Hepatocyte (in vitro differentiated cells): ENCODE measurements around the gene RSU1. TPM values are rescaled to one million over a fixed set of nuclear protein-coding genes. Genes with fewer than 3 reads are reported as not detected.

Experiments
- DNase-seq: peaks from one replicate; pipeline ENCODE4 v3.0.0-alpha.2; 2016; ENCODE audit warnings: low spot score
- H2AFZ ChIP-seq: fragments of 200-600 bp; sonication (generic); 2 replicates; pipeline ENCODE4 v1.6.0; 2016; ENCODE audit warnings: antibody characterized with exemption, mild to moderate bottlenecking
- H3K27ac ChIP-seq: fragments of 200-600 bp; sonication (generic); 2 replicates; pipeline ENCODE4 v1.5.1; 2016; ENCODE audit warnings: mild to moderate bottlenecking
- H3K27me3 ChIP-seq: fragments of 200-600 bp; sonication (generic); 2 replicates; pipeline ENCODE4 v1.6.1; 2016
- H3K36me3 ChIP-seq: fragments of 200-600 bp; sonication (generic); replicated peaks from 2 replicates; pipeline ENCODE4 v1.5.1; 2016; ENCODE audit warnings: low read depth; ENCODE audit not compliant: insufficient read depth
- H3K4me1 ChIP-seq: fragments of 200-600 bp; sonication (generic); 2 replicates; pipeline ENCODE4 v1.5.1; 2016; ENCODE audit warnings: mild to moderate bottlenecking, moderate library complexity; ENCODE audit not compliant: insufficient read depth
- H3K4me2 ChIP-seq: fragments of 200-600 bp; sonication (generic); 2 replicates; pipeline ENCODE4 v1.6.0; 2016
- H3K4me3 ChIP-seq: fragments of 200-600 bp; sonication (generic); 2 replicates; pipeline ENCODE4 v1.5.1; 2016; ENCODE audit warnings: mild to moderate bottlenecking
- H3K79me2 ChIP-seq: fragments of 200-600 bp; sonication (generic); 2 replicates; pipeline ENCODE4 v1.6.0; 2017; ENCODE audit warnings: mild to moderate bottlenecking
- H3K9me2 ChIP-seq: fragments of 200-600 bp; sonication (generic); replicated peaks from 2 replicates; pipeline ENCODE4 v1.6.0; 2017; ENCODE audit warnings: mild to moderate bottlenecking; ENCODE audit not compliant: insufficient read depth
- H3K9me3 ChIP-seq: fragments of 200-600 bp; sonication (generic); 2 replicates; pipeline ENCODE4 v1.5.1; 2016; ENCODE audit warnings: low read depth, mild to moderate bottlenecking
- H4K20me1 ChIP-seq: fragments of 200-600 bp; sonication (generic); 2 replicates; pipeline ENCODE4 v1.6.0; 2016; ENCODE audit warnings: mild to moderate bottlenecking; ENCODE audit not compliant: insufficient read depth, poor library complexity, severe bottlenecking
- CTCF ChIP-seq: fragments of 200-600 bp; sonication (generic); IDR thresholded peaks from 2 replicates; pipeline ENCODE4 v1.5.1; 2016; ENCODE audit warnings: antibody characterized with exemption, mild to moderate bottlenecking; ENCODE audit not compliant: poor library complexity
- EZH2 ChIP-seq: fragments of 200-600 bp; sonication (generic); IDR thresholded peaks from 2 replicates; pipeline ENCODE4 v1.6.1; 2016; ENCODE audit warnings: antibody characterized with exemption, mild to moderate bottlenecking, borderline replicate concordance
- EZH2phosphoT487 ChIP-seq: fragments of 200-600 bp; sonication (generic); IDR thresholded peaks from one replicate; pipeline ENCODE4 v1.6.1; 2018; ENCODE audit warnings: antibody characterized with exemption, mild to moderate bottlenecking, low read depth, moderate library complexity; ENCODE audit not compliant: unreplicated experiment, severe bottlenecking
- WGBS: methylation state at CpG from one replicate; pipeline ENCODE4 v1.1.6; 2016; ENCODE audit warnings: low lambda C conversion rate; ENCODE audit errors: missing lambda C conversion rate; 5-methylcytosine and 5-hydroxymethylcytosine counted together
- polyA plus RNA-seq: library from polyadenylated mRNA; unstranded; fragments of >200 nt; fragmentation: Nextera tagmentation; extraction: Ambion mirVana; gene quantifications from 2 replicates; pipeline ENCODE4 v1.2.1, GENCODE V29; 2016
- total RNA-seq: library from RNA; depleted of rRNA; stranded (reverse); fragments of >200 nt; gene quantifications from 2 replicates; pipeline ENCODE4 v1.2.3, GENCODE V29; 2014

Gene RSU1
- total and polyA plus RNA-seq, 2 experiments from 2014 or later: 37.0 to 52.3 TPM

DNA sequence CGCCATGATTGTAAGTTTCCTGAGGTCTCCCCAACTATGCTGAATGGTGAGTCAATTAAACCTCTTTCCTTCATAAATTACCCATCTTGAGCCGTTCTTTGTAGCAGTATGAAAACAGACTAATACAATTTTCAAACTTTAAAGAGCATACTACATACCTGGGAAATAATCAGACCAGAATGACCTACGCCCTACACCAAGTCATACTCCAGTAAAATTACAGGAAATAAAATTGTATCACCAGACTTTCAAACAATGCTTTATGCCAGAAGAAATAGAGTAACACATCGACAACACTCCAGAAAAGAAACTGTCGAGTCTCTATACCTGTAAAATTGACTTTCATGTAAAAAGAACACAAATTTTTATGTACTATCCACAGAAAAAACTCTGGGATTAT is 18.7 kb downstream of the RSU1 start:
- DNase-seq: no peak
- H3K4me1 ChIP-seq: no peaks in the 10 kb centered on the region
- no peak overlapping the region for H3K4me3 ChIP-seq
- no peaks in the 10 kb centered on the region for H4K20me1 ChIP-seq
- H2AFZ ChIP-seq: no peak overlapping the region
- 98% methylated on average over 5 of the region's 5 CpGs for WGBS
- H3K36me3 ChIP-seq: no peaks in the 10 kb centered on the region
- H3K79me2 ChIP-seq: peaks cover 43% of the 10 kb centered on the region
- H3K27me3 ChIP-seq: no peaks in the 10 kb centered on the region
- no peak overlapping the region for H3K4me2 ChIP-seq
- no peaks in the 10 kb centered on the region for H3K9me2 ChIP-seq
- TF ChIP-seq CTCF (no peak), EZH2phosphoT487 (no peak), EZH2 (no peak)
- no peaks in the 10 kb centered on the region for H3K9me3 ChIP-seq
- H3K27ac ChIP-seq: no peak overlapping the region

- no peak overlapping the region for H3K27ac ChIP-seq
- H3K36me3 ChIP-seq: no peaks in the 10 kb centered on the region
- H3K4me3 ChIP-seq: no peak overlapping the region
- 86% methylated on average over 9 of the region's 9 CpGs for WGBS
- DNase-seq: no peak
- H3K79me2 ChIP-seq: peaks cover 26% of the 10 kb centered on the region
- H2AFZ ChIP-seq: no peak overlapping the region
- H3K9me2 ChIP-seq: no peaks in the 10 kb centered on the region
- no peak for TF ChIP-seq EZH2phosphoT487
- no peak for TF ChIP-seq EZH2
- no peak for TF ChIP-seq CTCF
- H3K4me2 ChIP-seq: no peak overlapping the region
- no peaks in the 10 kb centered on the region for H3K4me1 ChIP-seq
- no peaks in the 10 kb centered on the region for H4K20me1 ChIP-seq
- H3K9me3 ChIP-seq: no peaks in the 10 kb centered on the region
- no peaks in the 10 kb centered on the region for H3K27me3 ChIP-seq
Observed at GRCh38 chr10:16795410-16796073, 21.7 kb downstream of the RSU1 start.

- H3K27ac ChIP-seq: no peak overlapping the region
- no peaks in the 10 kb centered on the region for H3K36me3 ChIP-seq
- no peak overlapping the region for H2AFZ ChIP-seq
- 89% methylated on average over 1 of the region's 1 CpG for WGBS
- H3K4me2 ChIP-seq: no peak overlapping the region
- H3K4me1 ChIP-seq: no peaks in the 10 kb centered on the region
- no peak for TF ChIP-seq EZH2phosphoT487
- TF ChIP-seq CTCF: no peak
- no peak for TF ChIP-seq EZH2
- no peaks in the 10 kb centered on the region for H3K27me3 ChIP-seq
- peaks cover 16% of the 10 kb centered on the region for H3K79me2 ChIP-seq
- no peak overlapping the region for H3K4me3 ChIP-seq
- no peaks in the 10 kb centered on the region for H4K20me1 ChIP-seq
- DNase-seq: no peak
- no peaks in the 10 kb centered on the region for H3K9me3 ChIP-seq
- no peaks in the 10 kb centered on the region for H3K9me2 ChIP-seq
Observed at GRCh38 chr10:16794005-16794404, 23.2 kb downstream of the RSU1 start.
